PC-9 (cell line): Measurements from ENCODE around the gene ZNF407.

Experiments used
- CTCF ChIP-seq: fragments of 200-600 bp; sonication (generic); conservative IDR thresholded peaks from 2 replicates; pipeline ENCODE4 v1.6.1; 2017; ENCODE audit warnings: mixed run types, antibody characterized with exemption, mild to moderate bottlenecking, moderate library complexity
- EZH2 ChIP-seq: fragments of 200-600 bp; sonication (generic); IDR thresholded peaks from 2 replicates; pipeline ENCODE4 v1.8.0; 2017; ENCODE audit warnings: antibody characterized with exemption, low read depth

GRCh38 chr18:74840492-74841167, 243.0 kb downstream of the ZNF407 start:
- no peak for TF ChIP-seq EZH2
- TF ChIP-seq CTCF, result no peak
